ENCODE results near the gene KCNIP1. TPM values are rescaled to one million over a fixed set of nuclear protein-coding genes. Genes with fewer than 3 reads are reported as not detected.

Gene KCNIP1
- polyA plus RNA-seq, 1 donor (not counting 4 experiments of a cell fraction or from before 2014, with no cell fraction given) = not detected

DNA sequence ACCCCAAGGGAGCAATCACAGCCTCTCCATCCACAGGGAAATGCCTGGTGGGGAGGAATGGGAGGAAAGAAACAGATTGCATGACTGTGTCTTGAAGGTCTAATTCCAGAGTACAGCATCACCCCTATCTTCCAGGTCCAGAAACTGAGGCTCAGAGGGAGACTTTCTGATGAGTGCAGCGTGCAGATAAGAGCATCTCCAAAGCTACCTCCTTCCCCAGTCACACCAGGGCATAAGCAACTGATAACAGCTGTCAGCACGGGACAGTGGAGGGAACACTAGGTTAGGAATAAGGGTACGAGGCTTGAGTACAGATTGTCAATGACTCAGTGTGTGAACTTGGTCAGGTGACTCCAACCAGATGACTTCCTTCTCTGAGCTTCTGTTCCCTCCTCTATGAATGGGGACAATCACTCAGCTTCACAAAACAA lies 126.9 kb downstream of the KCNIP1 start:
- dilution Hi-C loops (cut with MboI; ENCODE audit: extremely low pct_ligation_motif_present, low sequenced_read_pairs) = no loop called here
- no peaks in the 10 kb centered on the region for H3K36me3 ChIP-seq (ENCODE audit: control insufficient read depth in 2 of 2, extremely low read depth in 1 of 2, insufficient read depth in 2 of 2, low read length in 2 of 2)
- no peak overlapping the region for H3K9ac ChIP-seq (ENCODE audit: control insufficient read depth, extremely low read depth, insufficient read depth, low read length)
- no peak overlapping the region for H3K27ac ChIP-seq (ENCODE audit: control insufficient read depth, insufficient read depth, low read length)
- no peak for FAIRE-seq
- no peak overlapping the region for H2AFZ ChIP-seq (ENCODE audit: control insufficient read depth, low read length)
- no peaks in the 10 kb centered on the region for H3K79me2 ChIP-seq (ENCODE audit: control insufficient read depth, insufficient read depth, low read length)
- DNase-seq (ENCODE audit: low read depth, low spot score) = no peak
- TF ChIP-seq, protein P1, sequence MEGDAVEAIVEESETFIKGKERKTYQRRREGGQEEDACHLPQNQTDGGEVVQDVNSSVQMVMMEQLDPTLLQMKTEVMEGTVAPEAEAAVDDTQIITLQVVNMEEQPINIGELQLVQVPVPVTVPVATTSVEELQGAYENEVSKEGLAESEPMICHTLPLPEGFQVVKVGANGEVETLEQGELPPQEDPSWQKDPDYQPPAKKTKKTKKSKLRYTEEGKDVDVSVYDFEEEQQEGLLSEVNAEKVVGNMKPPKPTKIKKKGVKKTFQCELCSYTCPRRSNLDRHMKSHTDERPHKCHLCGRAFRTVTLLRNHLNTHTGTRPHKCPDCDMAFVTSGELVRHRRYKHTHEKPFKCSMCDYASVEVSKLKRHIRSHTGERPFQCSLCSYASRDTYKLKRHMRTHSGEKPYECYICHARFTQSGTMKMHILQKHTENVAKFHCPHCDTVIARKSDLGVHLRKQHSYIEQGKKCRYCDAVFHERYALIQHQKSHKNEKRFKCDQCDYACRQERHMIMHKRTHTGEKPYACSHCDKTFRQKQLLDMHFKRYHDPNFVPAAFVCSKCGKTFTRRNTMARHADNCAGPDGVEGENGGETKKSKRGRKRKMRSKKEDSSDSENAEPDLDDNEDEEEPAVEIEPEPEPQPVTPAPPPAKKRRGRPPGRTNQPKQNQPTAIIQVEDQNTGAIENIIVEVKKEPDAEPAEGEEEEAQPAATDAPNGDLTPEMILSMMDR (optimal IDR thresholded peaks at IDR 0.05 in 1 of 3, IDR thresholded peaks at IDR 0.05 in 1 of 3, conservative IDR thresholded peaks at IDR 0.05 in 1 of 3; ENCODE audit: extremely low read depth in 1 of 3, insufficient read depth in 2 of 3, low read length in 3 of 3) = no peak
- no peak for TF ChIP-seq EZH2 (IDR thresholded peaks at IDR 0.05; ENCODE audit: low read length)
- peaks cover 9% of the 10 kb centered on the region for H3K27me3 ChIP-seq (ENCODE audit: control insufficient read depth, extremely low read depth, insufficient read depth, low read length)
- H3K9me1 ChIP-seq (ENCODE audit: control insufficient read depth, extremely low read depth, insufficient read depth, low read length) = no peaks in the 10 kb centered on the region
- peaks cover 8% of the 10 kb centered on the region for H3K4me1 ChIP-seq (ENCODE audit: control insufficient read depth, extremely low read depth, insufficient read depth, low read length)
- no peak overlapping the region for H3K4me3 ChIP-seq (ENCODE audit: control insufficient read depth in 2 of 3, extremely low read depth in 1 of 3, insufficient read depth in 2 of 3, low read depth in 1 of 3, low read length in 3 of 3)
- no peak overlapping the region for H3K4me2 ChIP-seq (ENCODE audit: control insufficient read depth, extremely low read depth, insufficient read depth, low read depth, low read length)
- H3K9me3 ChIP-seq (ENCODE audit: control insufficient read depth, low read depth, low read length) = no peaks in the 10 kb centered on the region
- no peaks in the 10 kb centered on the region for H4K20me1 ChIP-seq (ENCODE audit: control insufficient read depth, extremely low read depth, insufficient read depth, low read length)

DNA sequence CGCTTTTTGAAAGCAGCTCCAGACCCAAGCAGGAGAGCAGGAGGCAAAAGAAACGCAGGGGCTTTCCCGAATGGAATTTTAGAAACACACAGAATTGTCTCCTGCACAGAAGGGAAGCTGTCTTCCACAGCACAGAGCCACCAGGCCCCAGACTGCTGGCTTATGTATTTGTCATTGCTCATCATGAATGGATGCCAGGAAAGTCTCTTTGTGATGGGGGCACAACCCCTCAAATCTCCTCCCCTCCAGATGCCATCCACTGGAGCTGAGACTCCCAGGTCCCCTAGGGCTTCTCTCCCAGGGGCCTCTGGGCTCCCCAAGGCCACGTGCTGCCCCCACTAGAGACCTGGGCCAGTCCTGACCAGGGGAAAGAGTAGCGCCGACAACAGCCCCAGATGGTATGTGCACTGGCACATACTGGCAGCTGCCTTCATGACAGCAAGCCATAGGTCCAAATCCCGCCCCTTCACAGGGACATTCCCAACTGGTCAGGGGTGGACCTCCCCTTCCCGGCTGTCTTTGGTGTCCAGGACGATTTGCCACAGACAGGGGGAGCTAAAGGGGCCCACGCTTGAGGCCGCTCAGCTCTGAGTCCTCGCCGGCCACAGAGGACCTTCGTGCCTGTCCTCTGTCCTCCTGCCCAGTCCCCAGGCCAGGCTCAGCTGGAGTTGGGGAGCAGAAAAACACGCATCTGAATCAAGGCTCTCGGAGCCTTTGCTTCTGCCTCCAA lies 127.8 kb downstream of the KCNIP1 start:
- Histone ChIP-seq H3K4me1 (ENCODE audit: control insufficient read depth, extremely low read depth, insufficient read depth, low read length) (peaks cover 8% of the 10 kb centered on the region), H3K9ac (ENCODE audit: control insufficient read depth, extremely low read depth, insufficient read depth, low read length) (no peak overlapping the region), H3K27me3 (ENCODE audit: control insufficient read depth, extremely low read depth, insufficient read depth, low read length) (peaks cover 9% of the 10 kb centered on the region), H3K4me2 (ENCODE audit: control insufficient read depth, extremely low read depth, insufficient read depth, low read depth, low read length) (no peak overlapping the region), H2AFZ (ENCODE audit: control insufficient read depth, low read length) (no peak overlapping the region), H3K9me3 (ENCODE audit: control insufficient read depth, low read depth, low read length) (no peaks in the 10 kb centered on the region), H3K27ac (ENCODE audit: control insufficient read depth, insufficient read depth, low read length) (no peak overlapping the region), H3K4me3 (ENCODE audit: control insufficient read depth in 2 of 3, extremely low read depth in 1 of 3, insufficient read depth in 2 of 3, low read depth in 1 of 3, low read length in 3 of 3) (no peak overlapping the region), H3K79me2 (ENCODE audit: control insufficient read depth, insufficient read depth, low read length) (no peaks in the 10 kb centered on the region), H3K36me3 (ENCODE audit: control insufficient read depth in 2 of 2, extremely low read depth in 1 of 2, insufficient read depth in 2 of 2, low read length in 2 of 2) (no peaks in the 10 kb centered on the region), H4K20me1 (ENCODE audit: control insufficient read depth, extremely low read depth, insufficient read depth, low read length) (no peaks in the 10 kb centered on the region), H3K9me1 (ENCODE audit: control insufficient read depth, extremely low read depth, insufficient read depth, low read length) (no peaks in the 10 kb centered on the region)
- FAIRE-seq (no peak), DNase-seq (ENCODE audit: low read depth, low spot score) (no peak)
- dilution Hi-C loops (cut with MboI; ENCODE audit: extremely low pct_ligation_motif_present, low sequenced_read_pairs) = no loop called here
- no peak for TF ChIP-seq EZH2 (IDR thresholded peaks at IDR 0.05; ENCODE audit: low read length)
- TF ChIP-seq, protein P1 (optimal IDR thresholded peaks at IDR 0.05 in 1 of 3, IDR thresholded peaks at IDR 0.05 in 1 of 3, conservative IDR thresholded peaks at IDR 0.05 in 1 of 3; ENCODE audit: extremely low read depth in 1 of 3, insufficient read depth in 2 of 3, low read length in 3 of 3) = peak in 2 of 3 experiments; percentile 1 to 13

All from keratinocyte (primary cell).